Activated CD8-positive, alpha-beta T cell treated with anti-CD3 and anti-CD28 coated beads for 36 hours (primary cell): Measurements from ENCODE around the gene ORM2. TPM values are rescaled to one million over a fixed set of nuclear protein-coding genes. Genes with fewer than 3 reads are reported as not detected.

Source experiments
- ATAC-seq: fragments of 200-7000 bp; cut with Tn5 transposase; one replicate; pipeline ENCODE4 v1.10.0; 2021; ENCODE audit warnings: mild to moderate bottlenecking, moderate library complexity
- CTCF ChIA-PET: fragments of 350-600 bp; sonication (Branson Sonifier 250); formaldehyde crosslinking; loops from one replicate; lab custom pipeline; 2021; ENCODE audit warnings: antibody characterized with exemption; lab: Charles Lee
- POLR2A ChIA-PET: fragments of 350-600 bp; sonication (Branson Sonifier 250); formaldehyde crosslinking; loops from one replicate; lab custom pipeline; 2021; ENCODE audit warnings: antibody characterized with exemption; lab: Charles Lee
- DNase-seq: peaks from one replicate; pipeline ENCODE4 v3.0.0-alpha.2; 2020
- H3K27ac Mint-ChIP-seq: one replicate; pipeline ENCODE4 v1.8.0; 2021; ENCODE audit warnings: mild to moderate bottlenecking, mixed read lengths
- H3K27me3 Mint-ChIP-seq: one replicate; pipeline ENCODE4 v1.8.0; 2021; ENCODE audit warnings: mixed read lengths
- H3K36me3 Mint-ChIP-seq: one replicate; pipeline ENCODE4 v1.8.0; 2021; ENCODE audit warnings: low read depth, mixed read lengths
- H3K4me1 Mint-ChIP-seq: one replicate; pipeline ENCODE4 v1.8.0; 2021; ENCODE audit warnings: low read depth, mixed read lengths
- H3K4me3 Mint-ChIP-seq: one replicate; pipeline ENCODE4 v1.8.0; 2021; ENCODE audit warnings: mild to moderate bottlenecking, moderate library complexity, mixed read lengths
- H3K9me3 Mint-ChIP-seq: one replicate; pipeline ENCODE4 v1.8.0; 2021; ENCODE audit warnings: mixed read lengths
- CTCF ChIP-seq: fragments of 200-600 bp; IDR thresholded peaks from one replicate; pipeline ENCODE4 v1.8.0; 2022; ENCODE audit warnings: antibody characterized with exemption, mild to moderate bottlenecking
- intact Hi-C: fragments of 100-400 bp; cut with micrococcal nuclease; formaldehyde crosslinking; loops from one replicate; pipeline ENCODE4 v1.10.0; 2022
- total RNA-seq, 2 experiments: library from RNA; stranded (reverse); gene quantifications; one replicate each; pipeline ENCODE4 v1.2.3, GENCODE V29; 2021

Gene ORM2
- total RNA-seq, 2 experiments from 2014 or later: not detected

GRCh38 chr9:114309096-114309495 lies 20.6 kb upstream of the ORM2 start:
- CTCF ChIA-PET: interaction anchor here (1.2 kb wide), 1 partner anchor 11 kb away, joined by 3 read pairs; no protein-coding TSS in a partner anchor
- Mint-ChIP-seq H3K27me3 (no peaks in the 10 kb centered on the region), H3K27ac (no peak overlapping the region), H3K4me3 (no peak overlapping the region), H3K9me3 (no peaks in the 10 kb centered on the region), H3K36me3 (no peaks in the 10 kb centered on the region), H3K4me1 (no peaks in the 10 kb centered on the region)
- TF ChIP-seq CTCF: no peak
- no peak for ATAC-seq
- DNase-seq: no peak
- intact Hi-C loops: no loop called here
- POLR2A ChIA-PET: no interaction called here

- H3K4me3 Mint-ChIP-seq: no peak overlapping the region
- CTCF ChIA-PET: interaction anchor here (1.5 kb wide), 1 partner anchor 204 kb away, joined by 4 read pairs; no protein-coding TSS in a partner anchor
These were observed 18.9 kb upstream of the ORM2 start for GRCh38 chr9:114310471-114311450.

GRCh38 chr9:114311571-114312512 lies 17.8 kb upstream of the ORM2 start:
- no peaks in the 10 kb centered on the region for H3K27me3 Mint-ChIP-seq
- no peaks in the 10 kb centered on the region for H3K9me3 Mint-ChIP-seq
- H3K36me3 Mint-ChIP-seq: no peaks in the 10 kb centered on the region
- ChIA-PET CTCF (interaction anchor here (1.5 kb wide), 1 partner anchor 205 kb away, joined by 4 read pairs; no protein-coding TSS in a partner anchor), POLR2A (no interaction called here)
- no peak for TF ChIP-seq CTCF
- no peak overlapping the region for H3K4me3 Mint-ChIP-seq
- H3K27ac Mint-ChIP-seq: no peak overlapping the region
- DNase-seq: no peak
- no peaks in the 10 kb centered on the region for H3K4me1 Mint-ChIP-seq
- no peak for ATAC-seq
- intact Hi-C loops: no loop called here

More at GRCh38 chr9:114310471-114311450, 18.9 kb upstream of the ORM2 start:
- no peak for TF ChIP-seq CTCF
- intact Hi-C loops: no loop called here
- POLR2A ChIA-PET: no interaction called here
- no peaks in the 10 kb centered on the region for H3K36me3 Mint-ChIP-seq
- H3K27ac Mint-ChIP-seq: no peak overlapping the region
- DNase-seq (no peak), ATAC-seq (no peak)
- no peaks in the 10 kb centered on the region for H3K9me3 Mint-ChIP-seq
- H3K27me3 Mint-ChIP-seq: no peaks in the 10 kb centered on the region
- H3K4me1 Mint-ChIP-seq: no peaks in the 10 kb centered on the region

- no peaks in the 10 kb centered on the region for H3K36me3 Mint-ChIP-seq
- ATAC-seq (no peak), DNase-seq (no peak)
- H3K27ac Mint-ChIP-seq: no peak overlapping the region
- ChIA-PET POLR2A (no interaction called here), CTCF (interaction anchor here (2.2 kb wide), 1 partner anchor 230 kb away, joined by 6 read pairs; no protein-coding TSS in a partner anchor)
- no peak overlapping the region for H3K4me3 Mint-ChIP-seq
- H3K4me1 Mint-ChIP-seq: no peaks in the 10 kb centered on the region
- intact Hi-C loops: no loop called here
- no peak for TF ChIP-seq CTCF
- no peaks in the 10 kb centered on the region for H3K9me3 Mint-ChIP-seq
- no peaks in the 10 kb centered on the region for H3K27me3 Mint-ChIP-seq
These were observed 17.2 kb upstream of the ORM2 start for GRCh38 chr9:114312513-114312875.
